Measurements from ENCODE around the gene MCF2L2. TPM values are rescaled to one million over a fixed set of nuclear protein-coding genes. Genes with fewer than 3 reads are reported as not detected.

MCF2L2 gene
- polyA plus RNA-seq, 1 donor from 2014 or later = 9.3 TPM

DNA sequence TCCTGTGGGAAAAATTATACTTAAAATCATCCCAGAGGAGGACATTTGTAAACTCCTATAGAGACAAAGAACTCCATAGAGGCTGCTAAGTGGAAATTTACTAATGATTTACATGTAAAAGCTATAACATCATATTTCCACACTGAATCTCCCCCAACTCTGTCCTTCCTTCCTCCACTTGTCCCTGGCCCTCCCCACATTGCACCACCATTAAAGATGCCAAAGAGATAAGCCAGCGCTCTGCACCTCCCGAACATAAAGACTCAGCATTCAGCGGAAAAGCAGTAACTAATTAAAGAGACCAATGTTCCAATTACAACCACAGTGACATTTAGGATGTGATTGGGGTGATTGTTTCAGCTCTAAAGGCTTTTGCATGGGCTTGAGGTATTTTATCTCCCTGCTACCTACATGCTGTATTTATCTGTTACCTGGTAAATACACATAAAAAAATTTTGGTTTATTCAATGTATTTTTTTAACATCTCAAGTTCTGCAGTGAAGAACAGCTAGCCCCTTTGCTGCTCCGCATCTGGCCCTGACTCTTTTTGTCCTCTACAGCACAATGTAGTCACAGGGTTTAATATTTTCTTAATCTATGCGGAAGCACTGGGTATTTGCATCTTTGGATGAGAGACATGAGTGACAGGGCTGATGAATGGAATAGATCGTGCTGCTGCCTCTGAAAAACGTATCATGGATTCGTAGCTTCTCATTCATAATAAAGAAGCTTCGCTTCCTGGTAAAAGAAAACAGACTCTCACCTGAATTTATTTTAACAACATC lies 210.7 kb downstream of the MCF2L2 start:
- Histone ChIP-seq H3K27me3 (ENCODE audit: insufficient read depth, low read depth, low read length) (no peaks in the 10 kb centered on the region), H3K4me2 (ENCODE audit: low read length) (no peak overlapping the region), H3K9me2 (ENCODE audit: insufficient read depth, low read length) (no peaks in the 10 kb centered on the region), H3K9ac (ENCODE audit: low read length) (peak overlapping the region; percentile 10), H4K20me1 (ENCODE audit: insufficient read depth) (no peaks in the 10 kb centered on the region), H3K79me2 (replicated peaks; ENCODE audit: insufficient read depth, low read length) (no peaks in the 10 kb centered on the region), H2AFZ (ENCODE audit: low read depth, low read length) (no peak overlapping the region), H3K36me3 (ENCODE audit: insufficient read depth, low read length) (no peaks in the 10 kb centered on the region), H3F3A (ENCODE audit: insufficient read depth, low read length, poor library complexity, severe bottlenecking) (no peaks in the 10 kb centered on the region), H3K9me3 (ENCODE audit: low read length) (no peaks in the 10 kb centered on the region), H3K4me3 (ENCODE audit: low read length) (no peak overlapping the region), H3K27ac (ENCODE audit: low read length) (peak overlapping the region; percentile 26)
- TF ChIP-seq, protein P1, sequence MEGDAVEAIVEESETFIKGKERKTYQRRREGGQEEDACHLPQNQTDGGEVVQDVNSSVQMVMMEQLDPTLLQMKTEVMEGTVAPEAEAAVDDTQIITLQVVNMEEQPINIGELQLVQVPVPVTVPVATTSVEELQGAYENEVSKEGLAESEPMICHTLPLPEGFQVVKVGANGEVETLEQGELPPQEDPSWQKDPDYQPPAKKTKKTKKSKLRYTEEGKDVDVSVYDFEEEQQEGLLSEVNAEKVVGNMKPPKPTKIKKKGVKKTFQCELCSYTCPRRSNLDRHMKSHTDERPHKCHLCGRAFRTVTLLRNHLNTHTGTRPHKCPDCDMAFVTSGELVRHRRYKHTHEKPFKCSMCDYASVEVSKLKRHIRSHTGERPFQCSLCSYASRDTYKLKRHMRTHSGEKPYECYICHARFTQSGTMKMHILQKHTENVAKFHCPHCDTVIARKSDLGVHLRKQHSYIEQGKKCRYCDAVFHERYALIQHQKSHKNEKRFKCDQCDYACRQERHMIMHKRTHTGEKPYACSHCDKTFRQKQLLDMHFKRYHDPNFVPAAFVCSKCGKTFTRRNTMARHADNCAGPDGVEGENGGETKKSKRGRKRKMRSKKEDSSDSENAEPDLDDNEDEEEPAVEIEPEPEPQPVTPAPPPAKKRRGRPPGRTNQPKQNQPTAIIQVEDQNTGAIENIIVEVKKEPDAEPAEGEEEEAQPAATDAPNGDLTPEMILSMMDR (IDR thresholded peaks at IDR 0.05; ENCODE audit: poor library complexity, severe bottlenecking) = no peak
- TF ChIP-seq POLR2AphosphoS5 (IDR thresholded peaks at IDR 0.05) (peak; percentile 18), RAD21 (conservative IDR thresholded peaks at IDR 0.05) (no peak), SMC3 (conservative IDR thresholded peaks at IDR 0.05; ENCODE audit: poor library complexity) (no peak)

DNA sequence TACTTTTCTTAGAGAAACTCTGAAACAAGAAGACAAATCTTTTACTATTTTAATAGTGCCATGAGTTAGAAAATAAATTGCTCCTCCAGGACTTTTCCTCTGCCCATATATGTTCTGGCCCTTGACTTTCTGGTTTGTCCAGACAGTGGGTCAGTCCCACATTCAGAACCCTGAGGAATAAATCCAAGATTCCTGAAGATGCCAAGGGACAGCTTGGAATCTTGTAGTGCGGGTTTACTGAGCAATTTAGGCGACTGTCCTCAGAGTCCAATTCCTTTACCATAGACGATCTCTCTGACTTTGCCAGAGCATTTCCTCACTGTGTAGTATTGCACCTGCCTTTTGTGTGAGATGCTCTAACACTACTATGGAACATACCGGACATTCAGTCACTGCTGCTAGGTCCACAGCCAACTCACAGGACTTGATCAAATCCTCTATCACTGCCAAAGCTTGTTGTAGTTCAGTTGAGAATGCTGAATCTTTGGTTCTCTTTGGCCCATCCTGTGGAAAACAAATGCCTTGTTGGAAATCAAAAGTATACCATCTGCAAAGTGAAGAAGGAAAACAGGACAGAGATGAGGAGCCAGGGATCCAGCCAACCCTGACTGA lies 212.7 kb downstream of the MCF2L2 start:
- Histone ChIP-seq H3K36me3 (ENCODE audit: insufficient read depth, low read length) (no peaks in the 10 kb centered on the region), H3K9me2 (ENCODE audit: insufficient read depth, low read length) (no peaks in the 10 kb centered on the region), H4K20me1 (ENCODE audit: insufficient read depth) (no peaks in the 10 kb centered on the region), H3K9ac (ENCODE audit: low read length) (no peak overlapping the region), H3K27ac (ENCODE audit: low read length) (no peak overlapping the region), H3K9me3 (ENCODE audit: low read length) (no peaks in the 10 kb centered on the region), H3K4me3 (ENCODE audit: low read length) (no peak overlapping the region), H3K27me3 (ENCODE audit: insufficient read depth, low read depth, low read length) (no peaks in the 10 kb centered on the region), H3K4me2 (ENCODE audit: low read length) (no peak overlapping the region), H3F3A (ENCODE audit: insufficient read depth, low read length, poor library complexity, severe bottlenecking) (no peaks in the 10 kb centered on the region), H3K79me2 (replicated peaks; ENCODE audit: insufficient read depth, low read length) (no peaks in the 10 kb centered on the region), H2AFZ (ENCODE audit: low read depth, low read length) (no peak overlapping the region)
- TF ChIP-seq MXI1 (conservative IDR thresholded peaks at IDR 0.05; ENCODE audit: poor library complexity, severe bottlenecking) (no peak), POLR2AphosphoS5 (IDR thresholded peaks at IDR 0.05) (no peak), SMC3 (conservative IDR thresholded peaks at IDR 0.05; ENCODE audit: poor library complexity) (no peak), RAD21 (conservative IDR thresholded peaks at IDR 0.05) (no peak), TAF1 (IDR thresholded peaks at IDR 0.05; ENCODE audit: low read depth) (no peak), EZH2 (IDR thresholded peaks at IDR 0.05; ENCODE audit: borderline replicate concordance, insufficient read depth, low read length, poor library complexity, severe bottlenecking) (no peak), EP300 (conservative IDR thresholded peaks at IDR 0.05; ENCODE audit: poor library complexity, severe bottlenecking) (no peak)
- TF ChIP-seq, protein P1 (IDR thresholded peaks at IDR 0.05; ENCODE audit: poor library complexity, severe bottlenecking) = no peak
- TF ChIP-seq, protein P2, sequence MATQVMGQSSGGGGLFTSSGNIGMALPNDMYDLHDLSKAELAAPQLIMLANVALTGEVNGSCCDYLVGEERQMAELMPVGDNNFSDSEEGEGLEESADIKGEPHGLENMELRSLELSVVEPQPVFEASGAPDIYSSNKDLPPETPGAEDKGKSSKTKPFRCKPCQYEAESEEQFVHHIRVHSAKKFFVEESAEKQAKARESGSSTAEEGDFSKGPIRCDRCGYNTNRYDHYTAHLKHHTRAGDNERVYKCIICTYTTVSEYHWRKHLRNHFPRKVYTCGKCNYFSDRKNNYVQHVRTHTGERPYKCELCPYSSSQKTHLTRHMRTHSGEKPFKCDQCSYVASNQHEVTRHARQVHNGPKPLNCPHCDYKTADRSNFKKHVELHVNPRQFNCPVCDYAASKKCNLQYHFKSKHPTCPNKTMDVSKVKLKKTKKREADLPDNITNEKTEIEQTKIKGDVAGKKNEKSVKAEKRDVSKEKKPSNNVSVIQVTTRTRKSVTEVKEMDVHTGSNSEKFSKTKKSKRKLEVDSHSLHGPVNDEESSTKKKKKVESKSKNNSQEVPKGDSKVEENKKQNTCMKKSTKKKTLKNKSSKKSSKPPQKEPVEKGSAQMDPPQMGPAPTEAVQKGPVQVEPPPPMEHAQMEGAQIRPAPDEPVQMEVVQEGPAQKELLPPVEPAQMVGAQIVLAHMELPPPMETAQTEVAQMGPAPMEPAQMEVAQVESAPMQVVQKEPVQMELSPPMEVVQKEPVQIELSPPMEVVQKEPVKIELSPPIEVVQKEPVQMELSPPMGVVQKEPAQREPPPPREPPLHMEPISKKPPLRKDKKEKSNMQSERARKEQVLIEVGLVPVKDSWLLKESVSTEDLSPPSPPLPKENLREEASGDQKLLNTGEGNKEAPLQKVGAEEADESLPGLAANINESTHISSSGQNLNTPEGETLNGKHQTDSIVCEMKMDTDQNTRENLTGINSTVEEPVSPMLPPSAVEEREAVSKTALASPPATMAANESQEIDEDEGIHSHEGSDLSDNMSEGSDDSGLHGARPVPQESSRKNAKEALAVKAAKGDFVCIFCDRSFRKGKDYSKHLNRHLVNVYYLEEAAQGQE (IDR thresholded peaks at IDR 0.05; ENCODE audit: borderline replicate concordance) = no peak
